Panc1 (cell line): ENCODE results near the gene MCRIP2. TPM values are rescaled to one million over a fixed set of nuclear protein-coding genes. Genes with fewer than 3 reads are reported as not detected.

Source experiments
- ATAC-seq: fragments of 200-7000 bp; cut with Tn5 transposase; 2 replicates; pipeline ENCODE4 v1.9.1; 2020; ENCODE audit warnings: mild to moderate bottlenecking, moderate library complexity
- BruUV-seq: library from RNA; stranded (reverse); fragments of 400-500 nt; replicated peaks from 2 replicates; lab custom pipeline; 2021; lab: Mats Ljungman, UMichigan
- CTCF ChIA-PET: fragments of 300-600 bp; sonication (Branson Sonifier 250); formaldehyde crosslinking; loops from one replicate; lab custom pipeline; 2022; ENCODE audit warnings: antibody characterized with exemption; lab: Charles Lee
- POLR2A ChIA-PET: fragments of 300-600 bp; sonication (Branson Sonifier 250); formaldehyde crosslinking; loops from one replicate; lab custom pipeline; 2022; ENCODE audit warnings: antibody characterized with exemption; lab: Charles Lee
- DNase-seq: peaks from one replicate; pipeline ENCODE4 v3.0.0-alpha.2; 2010; ENCODE audit warnings: low read depth, low spot score
- H3K27ac ChIP-seq: 2 replicates; pipeline ENCODE4 v1.5.1; 2011; ENCODE audit warnings: mild to moderate bottlenecking, low read length, inconsistent platforms
- H3K27me3 ChIP-seq: fragments of 200-500 bp; sonication (Bioruptor generic); 2 replicates; pipeline ENCODE4 v1.6.0; 2014; ENCODE audit warnings: low read length, inconsistent platforms; ENCODE audit not compliant: control insufficient read depth, insufficient read depth
- H3K36me3 ChIP-seq: fragments of 200-500 bp; sonication (Bioruptor generic); 2 replicates; pipeline ENCODE4 v1.5.1; 2014; ENCODE audit warnings: inconsistent platforms, mild to moderate bottlenecking, low read length, moderate library complexity; ENCODE audit not compliant: control insufficient read depth, insufficient read depth
- H3K4me1 ChIP-seq: 2 replicates; pipeline ENCODE4 v1.5.1; 2011; ENCODE audit warnings: inconsistent platforms, mild to moderate bottlenecking, low read length, moderate library complexity; ENCODE audit not compliant: control insufficient read depth, insufficient read depth
- H3K4me3 ChIP-seq, 2 experiments: 2 replicates each; pipeline ENCODE4 v1.5.1; 2011 to 2012; ENCODE audit warnings: low read depth in 2 of 2, low read length in 2 of 2, mild to moderate bottlenecking in 2 of 2, inconsistent platforms in 1 of 2, moderate library complexity in 1 of 2
- H3K9me3 ChIP-seq: fragments of 200-500 bp; sonication (Bioruptor generic); 2 replicates; pipeline ENCODE4 v1.5.1; 2014; ENCODE audit warnings: low read depth, mild to moderate bottlenecking, inconsistent platforms, low read length, moderate library complexity; ENCODE audit not compliant: control insufficient read depth, insufficient read depth
- CTCF ChIP-seq: fragments of 450-650 bp; IDR thresholded peaks from 2 replicates; pipeline ENCODE4 v1.5.1; 2017; ENCODE audit warnings: mild to moderate bottlenecking
- POLR2AphosphoS5 ChIP-seq: IDR thresholded peaks from 2 replicates; pipeline ENCODE4 v1.6.1; 2012; ENCODE audit warnings: mild to moderate bottlenecking, low read depth, low read length, moderate library complexity
- REST ChIP-seq, 2 experiments: IDR thresholded peaks; 2 replicates each; pipeline ENCODE4 v1.6.1; 2011 to 2012; ENCODE audit warnings: low read depth in 2 of 2, control low read depth in 1 of 2, low read length in 1 of 2, mild to moderate bottlenecking in 1 of 2, moderate library complexity in 1 of 2; ENCODE audit not compliant: insufficient read depth in 1 of 2
- SIN3A ChIP-seq: IDR thresholded peaks from 2 replicates; pipeline ENCODE4 v1.6.1; 2012; ENCODE audit warnings: low read depth, mild to moderate bottlenecking, low read length, moderate library complexity, borderline replicate concordance; ENCODE audit not compliant: insufficient read depth
- TCF7L2 ChIP-seq: IDR thresholded peaks from 2 replicates; pipeline ENCODE4 v1.6.1; 2011; ENCODE audit warnings: mild to moderate bottlenecking, low read depth, low read length, inconsistent platforms
- in situ Hi-C: cut with HindIII; loops from 2 replicates; pipeline ENCODE4 v1.10.0; 2016; ENCODE audit warnings: low sequenced_read_pairs, low pct_unique_long_range_greater_than_20kb
- intact Hi-C: fragments of 100-400 bp; cut with micrococcal nuclease; formaldehyde crosslinking; loops from one replicate; pipeline ENCODE4 v1.10.0; 2022; ENCODE audit not compliant: unreplicated experiment
- total RNA-seq: library from RNA; stranded (reverse); gene quantifications from one replicate; pipeline ENCODE4 v1.2.1, GENCODE V29; 2021; ENCODE audit not compliant: unreplicated experiment

MCRIP2 gene
- total RNA-seq, 1 experiment from 2014 or later, result 91.6 TPM

DNA sequence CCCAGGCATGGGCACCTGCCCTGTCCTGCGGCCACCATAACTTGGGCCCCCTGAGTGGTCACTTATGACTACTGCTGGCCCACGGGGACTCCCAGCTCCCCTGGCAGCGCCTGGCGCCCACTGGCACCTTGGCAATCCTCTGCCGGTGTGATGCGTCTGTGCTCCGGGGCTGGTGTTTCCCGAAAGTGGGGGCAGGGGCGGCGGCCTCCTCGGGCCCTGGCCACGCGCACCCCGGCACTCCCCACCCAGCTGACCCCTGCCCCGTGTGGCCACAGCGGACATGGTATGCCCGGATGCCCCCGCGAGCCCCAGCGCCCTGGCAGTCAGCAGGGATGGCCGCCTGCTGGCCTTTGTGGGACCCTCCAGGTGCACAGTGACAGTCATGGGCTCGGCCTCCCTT is 15.9 kb downstream of the MCRIP2 start:
- DNase-seq (no peak), ATAC-seq (no peak)
- no peak overlapping the region for H3K27ac ChIP-seq
- POLR2A ChIA-PET, result no interaction called here
- intact Hi-C loops (no loop called here), in situ Hi-C loops (no loop called here)
- no peaks in the 10 kb centered on the region for H3K27me3 ChIP-seq
- H3K4me1 ChIP-seq, result peaks cover 15% of the 10 kb centered on the region
- H3K9me3 ChIP-seq, result no peaks in the 10 kb centered on the region
- TF ChIP-seq CTCF (no peak), TCF7L2 (no peak), REST (IDR thresholded peaks at IDR 0.05; ENCODE audit: insufficient read depth in 1 of 2, low read depth in 2 of 2, low read length in 1 of 2) (no peak), SIN3A (no peak), POLR2AphosphoS5 (no peak)
- CTCF ChIA-PET, result no interaction called here
- H3K4me3 ChIP-seq, result no peak overlapping the region
- BruUV-seq, result no TSS peak
- H3K36me3 ChIP-seq, result no peaks in the 10 kb centered on the region

GRCh38 chr16:658679-659571 is 17.3 kb downstream of the MCRIP2 start:
- in situ Hi-C loops (no loop called here), intact Hi-C loops (no loop called here)
- Histone ChIP-seq H3K4me1 (peaks cover 15% of the 10 kb centered on the region), H3K36me3 (no peaks in the 10 kb centered on the region), H3K27me3 (no peaks in the 10 kb centered on the region), H3K9me3 (no peaks in the 10 kb centered on the region), H3K4me3 (no peak overlapping the region), H3K27ac (no peak overlapping the region; the same call in 1 of the 2 replicates)
- no TSS peak for BruUV-seq
- ChIA-PET CTCF (no interaction called here), POLR2A (interaction anchor here (1.3 kb wide), 1 partner anchor 9 kb away, joined by 4 read pairs; the partner anchor contains the start of gene WDR90)
- no peak for DNase-seq
- no peak for ATAC-seq
- TF ChIP-seq POLR2AphosphoS5 (no peak), REST (IDR thresholded peaks at IDR 0.05; ENCODE audit: insufficient read depth in 1 of 2, low read depth in 2 of 2, low read length in 1 of 2) (no peak), SIN3A (no peak), TCF7L2 (no peak), CTCF (no peak; the same call in 1 of the 2 replicates)
